HepG2 (cell line): Measurements from ENCODE around the gene RPRD2. TPM values are rescaled to one million over a fixed set of nuclear protein-coding genes. Genes with fewer than 3 reads are reported as not detected.
A peak's percentile ranks its signal among the peaks of the same experiment; 100 is the strongest.

Experiments used
- AHDC1 ChIP-seq: sonication (generic); formaldehyde crosslinking; IDR thresholded peaks from 2 replicates; pipeline ENCODE4 v1.5.1; 2020; ENCODE audit warnings: mild to moderate bottlenecking, missing genetic modification reagents, borderline replicate concordance
- ATF3 ChIP-seq: sonication (generic); formaldehyde crosslinking; IDR thresholded peaks from 2 replicates; pipeline ENCODE4 v1.4.0; 2020; ENCODE audit warnings: missing genetic modification reagents
- HHEX ChIP-seq: IDR thresholded peaks from 2 replicates; pipeline ENCODE4 v1.6.1; 2016; ENCODE audit warnings: control low read depth
- MXD1 ChIP-seq: sonication (generic); formaldehyde crosslinking; IDR thresholded peaks from 2 replicates; pipeline ENCODE4 v1.4.0; 2020; ENCODE audit warnings: mild to moderate bottlenecking, missing genetic modification reagents
- NCOA5 ChIP-seq: sonication (generic); formaldehyde crosslinking; IDR thresholded peaks from 2 replicates; pipeline ENCODE4 v1.4.0; 2020; ENCODE audit warnings: missing genetic modification reagents
- PAWR ChIP-seq: sonication (generic); formaldehyde crosslinking; IDR thresholded peaks from 2 replicates; pipeline ENCODE4 v1.4.0; 2020; ENCODE audit warnings: missing genetic modification reagents, mild to moderate bottlenecking, borderline replicate concordance
- RERE ChIP-seq: IDR thresholded peaks from 2 replicates; pipeline ENCODE4 v1.6.1; 2016; ENCODE audit warnings: low read depth, missing genetic modification reagents, missing compliant biosample characterization
- ZNF263 ChIP-seq: sonication (generic); formaldehyde crosslinking; IDR thresholded peaks from 2 replicates; pipeline ENCODE4 v1.4.0; 2020; ENCODE audit warnings: missing genetic modification reagents
- ZNF549 ChIP-seq: sonication (generic); formaldehyde crosslinking; IDR thresholded peaks from 2 replicates; pipeline ENCODE4 v1.5.0; 2020; ENCODE audit warnings: missing genetic modification reagents
- ZNF749 ChIP-seq: sonication (generic); formaldehyde crosslinking; IDR thresholded peaks from 2 replicates; pipeline ENCODE4 v1.8.0; 2022; ENCODE audit warnings: mild to moderate bottlenecking, missing genetic modification reagents, moderate library complexity, borderline replicate concordance
- polyA plus RNA-seq, 8 experiments: library from polyadenylated mRNA; depleted of rRNA in 3 of 8; stranded (reverse) in 7 of 8; unstranded in 1 of 8; fragments of >200 nt; fragmentation: Illumina TruSeq in 4 of 8; extraction: Trizol in 4 of 8; gene quantifications; 2 replicates each; pipeline versions ENCODE4 v1.2.1 to v1.2.3, GENCODE V29; 2011 to 2016; ENCODE audit warnings: low read depth in 4 of 8, missing spikeins in 1 of 8, mixed read lengths in 1 of 8; ENCODE audit not compliant: insufficient read depth in 1 of 8
- total RNA-seq, 5 experiments: library from RNA; depleted of rRNA; stranded (reverse); fragments of >200 nt; fragmentation: Illumina TruSeq; extraction: Trizol; gene quantifications; 2 replicates each; pipeline ENCODE4 v1.2.3, GENCODE V29; 2016; ENCODE audit warnings: low read depth in 1 of 5
- TF ChIP-seq, protein P1 (sequence below): fragments of 450-650 bp; IDR thresholded peaks from 2 replicates; pipeline ENCODE4 v1.6.1; 2016
- TF ChIP-seq, protein P2 (sequence below): sonication (generic); formaldehyde crosslinking; IDR thresholded peaks from 2 replicates; pipeline ENCODE4 v1.5.0; 2020; ENCODE audit warnings: missing genetic modification reagents

The RPRD2 gene
- total and polyA plus RNA-seq, 2 of the 13 experiments (the other 11 are each of a cell fraction or from before 2014, with no cell fraction given) = 8.0 to 8.9 TPM

- TF ChIP-seq ATF3 (CRISPR knock-in tag) (no peak), RERE (CRISPR knock-in tag) (peak; percentile 33; the same call in 1 of the 2 replicates), NCOA5 (no peak), HHEX (CRISPR knock-in tag) (no peak), PAWR (CRISPR knock-in tag) (no peak), ZNF263 (CRISPR knock-in tag) (0 out of 2 replicates have a peak, but pooled peaks have one; percentile 9), MXD1 (CRISPR knock-in tag) (no peak), ZNF749 (CRISPR knock-in tag) (no peak), ZNF549 (CRISPR knock-in tag) (no peak), AHDC1 (CRISPR knock-in tag) (no peak)
- TF ChIP-seq, protein P1, sequence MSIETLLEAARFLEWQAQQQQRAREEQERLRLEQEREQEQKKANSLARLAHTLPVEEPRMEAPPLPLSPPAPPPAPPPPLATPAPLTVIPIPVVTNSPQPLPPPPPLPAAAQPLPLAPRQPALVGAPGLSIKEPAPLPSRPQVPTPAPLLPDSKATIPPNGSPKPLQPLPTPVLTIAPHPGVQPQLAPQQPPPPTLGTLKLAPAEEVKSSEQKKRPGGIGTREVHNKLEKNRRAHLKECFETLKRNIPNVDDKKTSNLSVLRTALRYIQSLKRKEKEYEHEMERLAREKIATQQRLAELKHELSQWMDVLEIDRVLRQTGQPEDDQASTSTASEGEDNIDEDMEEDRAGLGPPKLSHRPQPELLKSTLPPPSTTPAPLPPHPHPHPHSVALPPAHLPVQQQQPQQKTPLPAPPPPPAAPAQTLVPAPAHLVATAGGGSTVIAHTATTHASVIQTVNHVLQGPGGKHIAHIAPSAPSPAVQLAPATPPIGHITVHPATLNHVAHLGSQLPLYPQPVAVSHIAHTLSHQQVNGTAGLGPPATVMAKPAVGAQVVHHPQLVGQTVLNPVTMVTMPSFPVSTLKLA = peak; percentile 41; the same call in 1 of the 2 replicates
- TF ChIP-seq, protein P2, sequence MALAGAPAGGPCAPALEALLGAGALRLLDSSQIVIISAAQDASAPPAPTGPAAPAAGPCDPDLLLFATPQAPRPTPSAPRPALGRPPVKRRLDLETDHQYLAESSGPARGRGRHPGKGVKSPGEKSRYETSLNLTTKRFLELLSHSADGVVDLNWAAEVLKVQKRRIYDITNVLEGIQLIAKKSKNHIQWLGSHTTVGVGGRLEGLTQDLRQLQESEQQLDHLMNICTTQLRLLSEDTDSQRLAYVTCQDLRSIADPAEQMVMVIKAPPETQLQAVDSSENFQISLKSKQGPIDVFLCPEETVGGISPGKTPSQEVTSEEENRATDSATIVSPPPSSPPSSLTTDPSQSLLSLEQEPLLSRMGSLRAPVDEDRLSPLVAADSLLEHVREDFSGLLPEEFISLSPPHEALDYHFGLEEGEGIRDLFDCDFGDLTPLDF = peak; percentile 95
Measured at GRCh38 chr1:150363426-150364230, at the start of gene RPRD2 (continued).
